Measurements from ENCODE around the gene ADAM12. TPM values are rescaled to one million over a fixed set of nuclear protein-coding genes. Genes with fewer than 3 reads are reported as not detected.

ADAM12 gene
- total and polyA plus RNA-seq, 2 donors from 2014 or later: 0.26 to 3.3 TPM

GRCh38 chr10:126087796-126088505 lies 300.3 kb downstream of the ADAM12 start:
- Histone ChIP-seq H3K36me3 (ENCODE audit: control insufficient read depth in 2 of 3, insufficient read depth in 3 of 3, low read length in 3 of 3) (no peaks in the 10 kb centered on the region), H3K27ac (ENCODE audit: low read depth in 2 of 2, low read length in 2 of 2) (no peak overlapping the region), H3K9ac (ENCODE audit: low read length in 3 of 3) (no peak overlapping the region), H3K4me1 (ENCODE audit: control insufficient read depth in 2 of 3, insufficient read depth in 2 of 3, low read depth in 1 of 3, low read length in 3 of 3) (no peaks in the 10 kb centered on the region), H3K4me3 (ENCODE audit: low read length in 3 of 3) (no peak overlapping the region), H3K9me3 (ENCODE audit: control insufficient read depth in 2 of 3, insufficient read depth in 1 of 3, low read length in 3 of 3) (no peaks in the 10 kb centered on the region), H3K27me3 (ENCODE audit: control insufficient read depth, insufficient read depth, low read length) (no peaks in the 10 kb centered on the region)
- intact Hi-C loops (cut with DNase I): no loop called here
- FAIRE-seq (no peak), DNase-seq (peak in 1 of 5 donors; percentile 44)
- TF ChIP-seq CTCF (IDR thresholded peaks at IDR 0.05; ENCODE audit: borderline replicate concordance, extremely low read depth, insufficient read depth): no peak

DNA sequence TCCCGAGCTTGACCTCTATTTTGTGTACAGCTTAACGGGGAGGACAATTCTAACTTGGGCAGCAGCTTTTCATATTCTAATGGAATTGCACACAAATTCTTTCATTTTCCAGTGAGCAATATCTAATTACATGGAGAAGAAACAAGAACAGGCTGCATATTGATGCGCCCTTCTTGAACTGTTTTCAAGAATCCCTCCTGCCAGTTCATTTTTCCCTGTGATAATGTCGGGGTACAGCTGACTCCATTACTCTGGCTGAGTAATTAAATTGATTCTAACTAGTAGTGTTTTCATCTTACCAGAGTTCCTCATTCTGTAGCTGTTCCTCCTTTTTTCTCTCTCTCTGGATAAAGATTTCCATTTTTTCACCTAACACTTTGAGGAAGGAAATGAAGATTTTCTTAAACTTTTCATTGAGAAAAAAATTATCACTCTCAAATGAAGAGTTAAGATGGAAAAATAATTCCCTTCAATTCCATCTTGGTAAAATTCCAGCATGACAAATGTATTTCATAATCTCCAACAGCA lies 301.1 kb downstream of the ADAM12 start:
- no peaks in the 10 kb centered on the region for H3K4me1 ChIP-seq (ENCODE audit: control insufficient read depth in 2 of 3, insufficient read depth in 2 of 3, low read depth in 1 of 3, low read length in 3 of 3)
- FAIRE-seq (no peak), DNase-seq (no peak)
- TF ChIP-seq CTCF (IDR thresholded peaks at IDR 0.05; ENCODE audit: borderline replicate concordance, extremely low read depth, insufficient read depth): no peak
- intact Hi-C loops (cut with DNase I): no loop called here
- no peak overlapping the region for H3K4me3 ChIP-seq (ENCODE audit: low read length in 3 of 3)
- H3K27ac ChIP-seq (ENCODE audit: low read depth in 2 of 2, low read length in 2 of 2): no peak overlapping the region
- H3K27me3 ChIP-seq (ENCODE audit: control insufficient read depth, insufficient read depth, low read length): no peaks in the 10 kb centered on the region
- no peak overlapping the region for H3K9ac ChIP-seq (ENCODE audit: low read length in 3 of 3)
- no peaks in the 10 kb centered on the region for H3K36me3 ChIP-seq (ENCODE audit: control insufficient read depth in 2 of 3, insufficient read depth in 3 of 3, low read length in 3 of 3)
- no peaks in the 10 kb centered on the region for H3K9me3 ChIP-seq (ENCODE audit: control insufficient read depth in 2 of 3, insufficient read depth in 1 of 3, low read length in 3 of 3)

DNA sequence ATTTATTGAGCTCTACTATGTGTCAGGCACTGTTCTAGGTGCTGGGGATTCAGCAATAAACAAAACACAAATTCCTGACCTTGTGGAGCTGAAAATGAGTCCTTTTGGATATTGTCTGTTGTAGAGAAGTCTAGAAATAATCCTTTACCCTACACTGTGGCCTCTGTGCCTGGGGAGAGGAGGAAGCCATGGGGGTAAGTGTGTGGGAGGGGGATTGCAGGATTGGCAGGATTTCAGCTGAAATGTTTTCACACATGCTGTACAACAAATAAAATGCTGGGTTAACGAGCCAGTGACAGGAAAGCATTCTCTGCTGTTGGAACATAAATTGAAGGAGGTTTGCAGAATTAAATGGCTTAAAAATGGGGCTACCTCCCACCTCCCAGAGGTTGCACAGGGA lies 302.5 kb downstream of the ADAM12 start:
- no peak for FAIRE-seq
- intact Hi-C loops (cut with DNase I): no loop called here
- Histone ChIP-seq H3K9me3 (ENCODE audit: control insufficient read depth in 2 of 3, insufficient read depth in 1 of 3, low read length in 3 of 3) (no peaks in the 10 kb centered on the region), H3K4me3 (ENCODE audit: low read length in 3 of 3) (no peak overlapping the region), H3K27me3 (ENCODE audit: control insufficient read depth, insufficient read depth, low read length) (no peaks in the 10 kb centered on the region), H3K36me3 (ENCODE audit: control insufficient read depth in 2 of 3, insufficient read depth in 3 of 3, low read length in 3 of 3) (no peaks in the 10 kb centered on the region), H3K27ac (ENCODE audit: low read depth in 2 of 2, low read length in 2 of 2) (no peak overlapping the region), H3K9ac (ENCODE audit: low read length in 3 of 3) (no peak overlapping the region), H3K4me1 (ENCODE audit: control insufficient read depth in 2 of 3, insufficient read depth in 2 of 3, low read depth in 1 of 3, low read length in 3 of 3) (peaks cover 0 to 4% (median 3%) of the 10 kb centered on the region in 3 donors)
- no peak for TF ChIP-seq CTCF (IDR thresholded peaks at IDR 0.05; ENCODE audit: borderline replicate concordance, extremely low read depth, insufficient read depth)
- peak in 2 of 5 donors; percentile 50 to 70 for DNase-seq
